Measurements from ENCODE around the gene BRINP3.

Gene BRINP3

GRCh38 chr1:190456129-190456528 is 21.5 kb downstream of the BRINP3 start:
- Histone ChIP-seq H3K4me2 (ENCODE audit: low read length, poor library complexity, severe bottlenecking) (no peak overlapping the region), H3K18ac (ENCODE audit: low read depth in 1 of 2, low read length in 2 of 2) (no peak overlapping the region), H3K23ac (ENCODE audit: low read length in 2 of 2) (no peak overlapping the region), H2BK5ac (ENCODE audit: low read depth, low read length, poor library complexity, severe bottlenecking) (no peak overlapping the region), H3K79me1 (replicated peaks; ENCODE audit: low read length, poor library complexity, severe bottlenecking) (no peaks in the 10 kb centered on the region), H3K36me3 (ENCODE audit: control insufficient read depth in 1 of 2, insufficient read depth in 2 of 2, low read depth in 1 of 2, low read length in 2 of 2) (no peaks in the 10 kb centered on the region), H2BK120ac (ENCODE audit: low read depth, low read length) (no peak overlapping the region), H3K14ac (ENCODE audit: low read length in 2 of 2) (no peak overlapping the region), H2BK12ac (ENCODE audit: low read length in 2 of 2) (no peak overlapping the region), H3K4me1 (ENCODE audit: control insufficient read depth, insufficient read depth, low read depth, low read length) (no peaks in the 10 kb centered on the region), H3K27ac (ENCODE audit: low read length, poor library complexity, severe bottlenecking) (no peak overlapping the region), H3K4me3 (ENCODE audit: insufficient read depth in 1 of 2, low read depth in 1 of 2, low read length in 2 of 2) (no peak overlapping the region), H2AK5ac (ENCODE audit: low read length, severe bottlenecking) (no peak overlapping the region), H3K27me3 (ENCODE audit: control insufficient read depth in 1 of 2, insufficient read depth in 1 of 2, low read length in 2 of 2) (no peaks in the 10 kb centered on the region), H3K9me3 (ENCODE audit: control insufficient read depth, low read length) (no peaks in the 10 kb centered on the region), H4K8ac (ENCODE audit: low read length) (no peak overlapping the region), H4K91ac (ENCODE audit: low read length) (no peak overlapping the region), H2AFZ (ENCODE audit: low read depth, low read length) (no peak overlapping the region), H3K9ac (ENCODE audit: low read length) (no peak overlapping the region), H3K4ac (ENCODE audit: low read depth in 1 of 2, low read length in 2 of 2) (no peak overlapping the region), H2BK15ac (ENCODE audit: low read depth, poor library complexity, severe bottlenecking) (no peak overlapping the region)
- DNase-seq, result no peak
- no CpG with 5 or more reads among the region's 3 CpGs for WGBS

GRCh38 chr1:190455631-190456030 is 22.0 kb downstream of the BRINP3 start:
- H2AK5ac ChIP-seq (ENCODE audit: low read length, severe bottlenecking), result no peak overlapping the region
- no peaks in the 10 kb centered on the region for H3K79me1 ChIP-seq (replicated peaks; ENCODE audit: low read length, poor library complexity, severe bottlenecking)
- no peak overlapping the region for H4K8ac ChIP-seq (ENCODE audit: low read length)
- H2BK15ac ChIP-seq (ENCODE audit: low read depth, poor library complexity, severe bottlenecking), result no peak overlapping the region
- no peaks in the 10 kb centered on the region for H3K9me3 ChIP-seq (ENCODE audit: control insufficient read depth, low read length)
- H2BK120ac ChIP-seq (ENCODE audit: low read depth, low read length), result no peak overlapping the region
- H2BK12ac ChIP-seq (ENCODE audit: low read length in 2 of 2), result no peak overlapping the region
- no peak for DNase-seq
- no peaks in the 10 kb centered on the region for H3K36me3 ChIP-seq (ENCODE audit: control insufficient read depth in 1 of 2, insufficient read depth in 2 of 2, low read depth in 1 of 2, low read length in 2 of 2)
- H3K18ac ChIP-seq (ENCODE audit: low read depth in 1 of 2, low read length in 2 of 2), result no peak overlapping the region
- no peaks in the 10 kb centered on the region for H3K4me1 ChIP-seq (ENCODE audit: control insufficient read depth, insufficient read depth, low read depth, low read length)
- H2BK5ac ChIP-seq (ENCODE audit: low read depth, low read length, poor library complexity, severe bottlenecking), result peak overlapping the region; percentile 8
- no peak overlapping the region for H3K4me2 ChIP-seq (ENCODE audit: low read length, poor library complexity, severe bottlenecking)
- no peak overlapping the region for H3K4ac ChIP-seq (ENCODE audit: low read depth in 1 of 2, low read length in 2 of 2)
- no peak overlapping the region for H3K4me3 ChIP-seq (ENCODE audit: insufficient read depth in 1 of 2, low read depth in 1 of 2, low read length in 2 of 2)
- H3K27me3 ChIP-seq (ENCODE audit: control insufficient read depth in 1 of 2, insufficient read depth in 1 of 2, low read length in 2 of 2), result no peaks in the 10 kb centered on the region
- no CpG with 5 or more reads among the region's 1 CpG for WGBS
- no peak overlapping the region for H3K23ac ChIP-seq (ENCODE audit: low read length in 2 of 2)
- no peak overlapping the region for H3K27ac ChIP-seq (ENCODE audit: low read length, poor library complexity, severe bottlenecking)
- H3K14ac ChIP-seq (ENCODE audit: low read length in 2 of 2), result no peak overlapping the region
- H3K9ac ChIP-seq (ENCODE audit: low read length), result no peak overlapping the region
- H2AFZ ChIP-seq (ENCODE audit: low read depth, low read length), result no peak overlapping the region
- H4K91ac ChIP-seq (ENCODE audit: low read length), result no peak overlapping the region

- Histone ChIP-seq H2BK120ac (ENCODE audit: low read depth, low read length) (no peak overlapping the region), H3K14ac (ENCODE audit: low read length in 2 of 2) (no peak overlapping the region), H2BK12ac (ENCODE audit: low read length in 2 of 2) (no peak overlapping the region), H4K91ac (ENCODE audit: low read length) (no peak overlapping the region), H4K8ac (ENCODE audit: low read length) (no peak overlapping the region), H2AK5ac (ENCODE audit: low read length, severe bottlenecking) (no peak overlapping the region), H3K36me3 (ENCODE audit: control insufficient read depth in 1 of 2, insufficient read depth in 2 of 2, low read depth in 1 of 2, low read length in 2 of 2) (no peaks in the 10 kb centered on the region), H3K79me1 (replicated peaks; ENCODE audit: low read length, poor library complexity, severe bottlenecking) (no peaks in the 10 kb centered on the region), H3K4me2 (ENCODE audit: low read length, poor library complexity, severe bottlenecking) (no peak overlapping the region), H3K4me3 (ENCODE audit: insufficient read depth in 1 of 2, low read depth in 1 of 2, low read length in 2 of 2) (no peak overlapping the region), H2AFZ (ENCODE audit: low read depth, low read length) (no peak overlapping the region), H3K27ac (ENCODE audit: low read length, poor library complexity, severe bottlenecking) (no peak overlapping the region), H3K4me1 (ENCODE audit: control insufficient read depth, insufficient read depth, low read depth, low read length) (no peaks in the 10 kb centered on the region), H3K9me3 (ENCODE audit: control insufficient read depth, low read length) (no peaks in the 10 kb centered on the region), H3K27me3 (ENCODE audit: control insufficient read depth in 1 of 2, insufficient read depth in 1 of 2, low read length in 2 of 2) (no peaks in the 10 kb centered on the region), H2BK15ac (ENCODE audit: low read depth, poor library complexity, severe bottlenecking) (no peak overlapping the region), H3K9ac (ENCODE audit: low read length) (no peak overlapping the region), H3K23ac (ENCODE audit: low read length in 2 of 2) (no peak overlapping the region), H3K4ac (ENCODE audit: low read depth in 1 of 2, low read length in 2 of 2) (no peak overlapping the region), H2BK5ac (ENCODE audit: low read depth, low read length, poor library complexity, severe bottlenecking) (no peak overlapping the region), H3K18ac (ENCODE audit: low read depth in 1 of 2, low read length in 2 of 2) (no peak overlapping the region)
- DNase-seq, result no peak
Observed at GRCh38 chr1:190453550-190453949, 24.1 kb downstream of the BRINP3 start.

- no peak overlapping the region for H2BK12ac ChIP-seq (ENCODE audit: low read length in 2 of 2)
- H3K9me3 ChIP-seq (ENCODE audit: control insufficient read depth, low read length), result no peaks in the 10 kb centered on the region
- H2AFZ ChIP-seq (ENCODE audit: low read depth, low read length), result no peak overlapping the region
- H2AK5ac ChIP-seq (ENCODE audit: low read length, severe bottlenecking), result no peak overlapping the region
- H3K79me1 ChIP-seq (replicated peaks; ENCODE audit: low read length, poor library complexity, severe bottlenecking), result no peaks in the 10 kb centered on the region
- no peak overlapping the region for H3K4me3 ChIP-seq (ENCODE audit: insufficient read depth in 1 of 2, low read depth in 1 of 2, low read length in 2 of 2)
- H4K8ac ChIP-seq (ENCODE audit: low read length), result no peak overlapping the region
- H2BK120ac ChIP-seq (ENCODE audit: low read depth, low read length), result no peak overlapping the region
- H3K23ac ChIP-seq (ENCODE audit: low read length in 2 of 2), result no peak overlapping the region
- 92% methylated on average over 16 of the region's 17 CpGs for WGBS
- no peaks in the 10 kb centered on the region for H3K36me3 ChIP-seq (ENCODE audit: control insufficient read depth in 1 of 2, insufficient read depth in 2 of 2, low read depth in 1 of 2, low read length in 2 of 2)
- H3K4ac ChIP-seq (ENCODE audit: low read depth in 1 of 2, low read length in 2 of 2), result no peak overlapping the region
- H2BK5ac ChIP-seq (ENCODE audit: low read depth, low read length, poor library complexity, severe bottlenecking), result no peak overlapping the region
- no peak overlapping the region for H2BK15ac ChIP-seq (ENCODE audit: low read depth, poor library complexity, severe bottlenecking)
- no peak overlapping the region for H3K27ac ChIP-seq (ENCODE audit: low read length, poor library complexity, severe bottlenecking)
- no peaks in the 10 kb centered on the region for H3K27me3 ChIP-seq (ENCODE audit: control insufficient read depth in 1 of 2, insufficient read depth in 1 of 2, low read length in 2 of 2)
- no peaks in the 10 kb centered on the region for H3K4me1 ChIP-seq (ENCODE audit: control insufficient read depth, insufficient read depth, low read depth, low read length)
- no peak overlapping the region for H3K9ac ChIP-seq (ENCODE audit: low read length)
- no peak overlapping the region for H4K91ac ChIP-seq (ENCODE audit: low read length)
- H3K18ac ChIP-seq (ENCODE audit: low read depth in 1 of 2, low read length in 2 of 2), result no peak overlapping the region
- no peak for DNase-seq
- H3K14ac ChIP-seq (ENCODE audit: low read length in 2 of 2), result no peak overlapping the region
- H3K4me2 ChIP-seq (ENCODE audit: low read length, poor library complexity, severe bottlenecking), result no peak overlapping the region
Observed at GRCh38 chr1:190452272-190452848, 25.3 kb downstream of the BRINP3 start.
